HG03066 (cell line): Measurements from ENCODE around the gene OOSP1.
"Not testable (repeated sequence)": the region's sequence is repeated elsewhere in the genome, so short reads cannot be mapped to it uniquely, and the experiment has no call there.

Experiments used
- ATAC-seq: cut with Tn5 transposase; IDR thresholded peaks from one replicate; pipeline ENCODE4 v1.9.1; 2021; ENCODE audit warnings: low read depth; ENCODE audit not compliant: unreplicated experiment

Gene OOSP1

DNA sequence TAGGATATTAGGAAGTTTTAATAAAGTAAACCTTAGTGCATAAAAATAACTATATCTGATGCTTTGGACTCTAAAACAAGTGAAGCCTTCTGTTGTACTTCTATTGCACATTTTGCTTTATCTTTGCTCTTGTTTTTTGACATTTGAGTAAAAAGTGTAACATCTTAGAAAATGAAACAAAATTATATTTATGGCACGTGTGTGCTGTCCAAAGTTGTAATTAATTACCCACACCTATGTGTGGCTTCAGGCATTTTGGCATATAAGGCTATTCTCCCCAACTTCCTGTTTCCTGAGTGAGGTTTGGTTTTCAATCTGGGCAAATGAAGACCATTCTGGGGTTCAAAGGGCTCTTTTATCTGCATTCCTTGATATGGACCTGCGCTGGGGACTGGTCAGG lies at the start of gene OOSP1:
Gene OOSP1, plus strand, starts transcription at position 301 of the 400 bp plus-strand sequence. Its CDS starts 23 bp downstream, at position 324.
- ATAC-seq, result no peak

DNA sequence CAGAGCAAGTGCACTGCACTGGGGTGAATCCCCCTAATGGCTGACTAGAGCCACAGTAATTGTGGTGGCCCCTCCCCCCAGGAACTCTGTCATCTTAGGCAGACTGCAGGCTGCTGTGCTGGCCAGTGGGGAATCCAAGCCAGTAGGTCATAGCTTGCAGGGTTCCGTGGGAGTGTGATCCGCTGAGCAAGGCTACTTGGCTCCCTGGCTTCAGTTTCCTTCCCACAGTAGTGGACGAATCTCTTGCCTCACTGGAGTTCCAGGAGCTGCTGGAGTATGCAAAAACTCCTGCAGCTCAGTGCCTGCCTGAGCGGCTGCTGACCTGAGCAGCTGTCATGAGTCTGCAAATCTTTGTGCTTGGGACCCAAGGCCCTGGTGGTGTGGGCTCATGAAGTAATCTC lies 46.5 kb upstream of the OOSP1 start:
- no peak for ATAC-seq

DNA sequence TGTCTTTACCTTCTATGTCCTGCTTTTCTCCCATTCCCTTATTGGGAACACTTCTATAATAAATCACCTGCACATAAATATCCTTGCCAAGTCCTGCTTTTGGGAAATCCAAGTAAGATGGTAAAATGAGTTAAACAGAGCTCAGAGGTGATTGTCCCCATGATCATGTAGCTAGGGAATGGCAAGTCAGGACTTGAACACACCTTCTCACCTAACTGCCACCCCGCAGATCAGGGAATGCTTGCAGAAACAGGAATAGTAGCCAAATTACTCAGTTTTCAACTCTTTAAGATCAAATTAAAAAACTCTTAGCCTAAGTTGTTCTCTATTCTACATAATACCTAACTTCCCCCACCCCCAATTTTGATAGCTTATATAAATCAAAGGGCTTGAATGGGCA lies 43.6 kb upstream of the OOSP1 start:
- ATAC-seq, result no peak

GRCh38 chr11:59898046-59898445 lies 40.2 kb upstream of the OOSP1 start:
- ATAC-seq, result no peak

- no peak for ATAC-seq
Observed at GRCh38 chr11:59898650-59899049, 39.6 kb upstream of the OOSP1 start.

- ATAC-seq, result no peak
Observed at GRCh38 chr11:59899532-59899931, 38.7 kb upstream of the OOSP1 start.

GRCh38 chr11:59900366-59901126 lies 37.7 kb upstream of the OOSP1 start:
- ATAC-seq, result no peak

GRCh38 chr11:59901306-59901705 lies 36.9 kb upstream of the OOSP1 start:
- no peak for ATAC-seq

DNA sequence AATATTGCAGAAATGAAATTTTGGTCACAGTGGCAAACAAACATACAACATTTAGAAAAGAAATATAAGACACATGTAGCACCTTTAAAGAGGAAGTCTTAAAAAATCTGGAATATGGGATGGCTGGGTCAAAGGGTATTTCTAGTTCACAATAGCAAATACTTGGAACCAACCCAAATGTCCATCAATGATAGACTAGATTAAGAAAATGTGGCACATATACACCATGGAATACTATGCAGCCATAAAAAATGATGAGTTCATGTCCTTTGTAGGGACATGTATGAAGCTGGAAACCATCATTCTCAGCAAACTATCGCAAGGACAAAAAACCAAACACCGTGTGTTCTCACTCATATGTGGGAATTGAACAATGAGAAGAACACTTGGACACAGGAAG lies 34.7 kb upstream of the OOSP1 start:
- ATAC-seq, result not testable (repeated sequence)

DNA sequence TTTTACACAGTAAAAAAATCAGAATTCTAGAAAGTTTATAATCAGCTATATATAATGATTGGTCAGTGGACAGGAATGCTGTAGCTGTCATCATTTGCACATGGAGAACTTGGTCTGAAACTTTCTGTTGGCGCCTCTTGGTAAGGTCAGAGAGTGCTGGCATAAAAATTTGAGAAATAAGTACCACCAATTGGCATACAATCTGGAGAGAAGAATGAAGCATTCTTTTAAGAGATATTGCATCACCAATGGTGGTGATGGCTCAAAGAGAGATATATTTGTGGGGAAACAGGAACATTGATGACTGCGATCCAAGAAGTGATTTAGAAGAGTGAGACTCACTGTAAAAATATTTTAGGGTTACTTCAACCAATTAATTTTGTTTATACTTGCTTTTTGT lies 19.8 kb upstream of the OOSP1 start:
- ATAC-seq, result no peak

- no peak for ATAC-seq
Observed at GRCh38 chr11:59918987-59919589, 19.1 kb upstream of the OOSP1 start.

GRCh38 chr11:59923813-59924212 lies 14.4 kb upstream of the OOSP1 start:
- ATAC-seq, result no peak

DNA sequence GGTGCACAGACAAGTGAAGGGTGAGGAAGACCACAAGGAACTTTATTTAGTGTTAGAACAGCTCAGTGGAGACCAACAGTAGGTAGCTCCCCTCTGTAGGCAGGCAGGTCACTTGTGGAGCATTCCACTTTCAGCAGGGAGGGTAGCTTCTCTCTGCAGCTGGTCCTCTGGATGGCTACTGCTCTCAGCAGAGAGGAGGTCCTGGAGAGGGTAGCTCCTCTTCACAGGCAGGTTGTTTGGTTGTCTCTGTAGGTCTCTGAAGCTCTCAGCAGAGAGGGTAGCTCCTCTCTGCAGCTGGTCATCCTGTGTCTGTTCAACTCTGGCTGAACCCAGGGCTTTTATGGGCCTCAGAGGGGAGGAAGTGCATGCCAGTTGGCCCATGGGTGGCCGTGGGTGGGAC lies 6.5 kb upstream of the OOSP1 start:
- ATAC-seq, result no peak

- no peak for ATAC-seq
Observed at GRCh38 chr11:59938718-59939117, 486 bp downstream of the OOSP1 start.

DNA sequence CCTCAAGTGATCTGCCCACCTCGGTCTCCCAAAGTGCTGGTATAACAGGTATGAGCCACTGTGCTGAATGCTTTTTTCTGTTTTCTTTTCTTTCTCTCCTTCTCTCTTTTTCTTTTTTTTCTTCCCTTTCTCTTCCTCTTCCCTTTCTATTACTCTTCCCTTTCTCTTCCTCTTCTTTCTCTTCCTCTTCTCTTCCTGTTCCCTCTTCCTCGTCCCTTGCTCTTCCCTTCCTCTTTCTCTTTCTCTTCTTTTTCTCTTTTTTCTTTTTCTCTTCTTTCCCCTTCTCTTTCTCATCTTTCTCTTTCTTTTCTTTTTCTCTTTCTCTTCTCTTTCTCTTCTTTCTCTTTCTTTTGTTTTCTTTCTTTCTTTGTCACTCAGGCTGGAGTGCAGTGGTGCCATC lies 1.2 kb downstream of the OOSP1 start:
- ATAC-seq, result no peak

- ATAC-seq, result no peak
Observed at GRCh38 chr11:59941091-59941490, 2.9 kb downstream of the OOSP1 start.

- ATAC-seq, result no peak
Observed at GRCh38 chr11:59943997-59944714, 5.9 kb downstream of the OOSP1 start.

GRCh38 chr11:59944720-59945119 lies 6.5 kb downstream of the OOSP1 start:
- ATAC-seq, result no peak

DNA sequence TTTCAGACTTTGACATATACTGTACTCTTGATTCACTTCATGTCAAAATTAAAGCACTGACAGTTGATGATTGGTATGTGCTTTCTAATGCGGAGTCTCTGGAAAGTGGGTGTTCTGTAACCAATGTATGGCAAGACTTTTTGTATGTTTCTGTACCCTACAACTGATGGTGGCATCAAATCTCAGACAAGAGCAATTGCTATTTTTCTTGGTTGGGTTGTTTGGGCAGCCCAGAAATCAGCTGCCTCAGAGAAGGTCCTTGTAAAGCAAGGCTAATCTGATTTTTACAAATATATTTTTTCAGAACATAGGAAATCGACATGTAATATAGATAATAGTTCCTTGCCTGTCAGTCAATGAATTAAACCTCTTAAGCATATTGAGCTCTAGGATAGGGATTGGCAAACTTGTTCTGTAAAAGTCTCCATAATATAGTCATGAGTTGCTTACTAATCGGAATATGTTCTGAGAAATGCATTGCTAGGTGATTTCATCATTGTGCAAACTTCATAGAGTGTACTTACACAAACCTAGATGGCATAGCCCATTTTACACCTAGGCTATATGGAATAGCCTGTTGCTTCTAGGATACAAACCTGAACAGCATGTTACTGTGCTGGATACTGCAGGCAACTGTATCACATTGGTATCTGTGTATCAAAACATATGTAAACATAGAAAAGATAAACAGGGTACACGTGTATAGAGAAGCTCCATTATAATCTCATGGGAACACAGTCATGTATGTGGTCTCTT lies 15.4 kb downstream of the OOSP1 start:
- no peak for ATAC-seq

- no peak for ATAC-seq
Observed at GRCh38 chr11:59954219-59954847, 16.1 kb downstream of the OOSP1 start.

- ATAC-seq, result no peak
Observed at GRCh38 chr11:59957094-59957493, 18.9 kb downstream of the OOSP1 start.
